H9 (cell line): ENCODE results near the gene TDRD3. TPM values are rescaled to one million over a fixed set of nuclear protein-coding genes. Genes with fewer than 3 reads are reported as not detected.

ENCODE experiments used
- DNase-seq: peaks from one replicate; pipeline ENCODE4 v3.0.0-alpha.2; 2017
- H2AFZ ChIP-seq: one replicate; pipeline ENCODE4 v1.6.1; 2013; ENCODE audit warnings: mild to moderate bottlenecking, low read length, control low read depth, moderate library complexity
- H2AK5ac ChIP-seq: 2 replicates; pipeline ENCODE4 v1.6.1; 2013; ENCODE audit warnings: low read length, control low read depth, mixed read lengths; ENCODE audit not compliant: insufficient read length
- H2BK120ac ChIP-seq: one replicate; pipeline ENCODE4 v1.6.1; 2013; ENCODE audit warnings: low read depth, mild to moderate bottlenecking, low read length, control low read depth, inconsistent platforms; ENCODE audit not compliant: poor library complexity, severe bottlenecking
- H2BK12ac ChIP-seq: 2 replicates; pipeline ENCODE4 v1.6.1; 2013; ENCODE audit warnings: low read length, control low read depth, mixed read lengths, low read depth; ENCODE audit not compliant: insufficient read length
- H2BK15ac ChIP-seq: 2 replicates; pipeline ENCODE4 v1.6.1; 2013; ENCODE audit warnings: low read depth, low read length, control low read depth
- H2BK20ac ChIP-seq: one replicate; pipeline ENCODE4 v1.6.1; 2013; ENCODE audit warnings: low read depth, mild to moderate bottlenecking, low read length, control low read depth, inconsistent platforms; ENCODE audit not compliant: poor library complexity, severe bottlenecking
- H2BK5ac ChIP-seq: 2 replicates; pipeline ENCODE4 v1.6.1; 2013; ENCODE audit warnings: low read length, control low read depth, mixed read lengths; ENCODE audit not compliant: insufficient read length
- H3K14ac ChIP-seq: 2 replicates; pipeline ENCODE4 v1.6.1; 2013; ENCODE audit warnings: low read length, control low read depth; ENCODE audit not compliant: insufficient read depth
- H3K18ac ChIP-seq: 2 replicates; pipeline ENCODE4 v1.6.1; 2013; ENCODE audit warnings: low read depth, mild to moderate bottlenecking, mixed read lengths, low read length, control low read depth; ENCODE audit not compliant: insufficient read length
- H3K23ac ChIP-seq: 2 replicates; pipeline ENCODE4 v1.6.1; 2013; ENCODE audit warnings: low read length, control low read depth, mixed read lengths, low read depth; ENCODE audit not compliant: insufficient read length
- H3K23me2 ChIP-seq: 2 replicates; pipeline ENCODE4 v1.6.1; 2013; ENCODE audit warnings: low read depth, mild to moderate bottlenecking, mixed read lengths, low read length, control low read depth; ENCODE audit not compliant: insufficient read length, poor library complexity, severe bottlenecking
- H3K27ac ChIP-seq: 2 replicates; pipeline ENCODE4 v1.5.1; 2013; ENCODE audit warnings: low read length, control low read depth, mixed read lengths, low read depth; ENCODE audit not compliant: insufficient read length
- H3K27me3 ChIP-seq: 2 replicates; pipeline ENCODE4 v1.6.1; 2013; ENCODE audit warnings: low read length, control low read depth, inconsistent platforms; ENCODE audit not compliant: insufficient read depth
- H3K4ac ChIP-seq: 2 replicates; pipeline ENCODE4 v1.6.1; 2013; ENCODE audit warnings: low read depth, mild to moderate bottlenecking, control low read depth, inconsistent platforms, low read length, moderate library complexity
- H3K4me1 ChIP-seq: 2 replicates; pipeline ENCODE4 v1.6.1; 2013; ENCODE audit warnings: low read length, control low read depth, inconsistent platforms; ENCODE audit not compliant: insufficient read depth
- H3K4me2 ChIP-seq: 2 replicates; pipeline ENCODE4 v1.6.1; 2013; ENCODE audit warnings: low read length, control low read depth, mixed read lengths; ENCODE audit not compliant: insufficient read length, insufficient read depth
- H3K56ac ChIP-seq: 2 replicates; pipeline ENCODE4 v1.6.1; 2013; ENCODE audit warnings: low read depth, mild to moderate bottlenecking, mixed read lengths, low read length, control low read depth; ENCODE audit not compliant: insufficient read length
- H3K79me1 ChIP-seq: 2 replicates; pipeline ENCODE4 v1.6.1; 2013; ENCODE audit warnings: low read depth, mild to moderate bottlenecking, moderate library complexity, low read length, control low read depth, inconsistent platforms; ENCODE audit not compliant: insufficient read depth, poor library complexity, severe bottlenecking
- H3K79me2 ChIP-seq: 2 replicates; pipeline ENCODE4 v1.6.1; 2013; ENCODE audit warnings: low read length, control low read depth, inconsistent platforms; ENCODE audit not compliant: insufficient read depth
- H3K9ac ChIP-seq: 2 replicates; pipeline ENCODE4 v1.6.1; 2013; ENCODE audit warnings: low read length, control low read depth, mixed read lengths; ENCODE audit not compliant: insufficient read length; ENCODE audit errors: extremely low read depth
- H3K9me3 ChIP-seq: one replicate; pipeline ENCODE4 v1.6.1; 2013; ENCODE audit warnings: low read depth, low read length, inconsistent platforms; ENCODE audit not compliant: control insufficient read depth
- H3T11ph ChIP-seq: one replicate; pipeline ENCODE4 v1.6.1; 2013; ENCODE audit warnings: mild to moderate bottlenecking, low read length, control low read depth, inconsistent platforms
- H4K20me1 ChIP-seq: one replicate; pipeline ENCODE4 v1.6.1; 2013; ENCODE audit not compliant: control insufficient read depth, insufficient read length, insufficient read depth
- H4K5ac ChIP-seq: 2 replicates; pipeline ENCODE4 v1.6.1; 2013; ENCODE audit warnings: low read depth, mild to moderate bottlenecking, mixed read lengths, low read length, control low read depth; ENCODE audit not compliant: insufficient read length
- H4K8ac ChIP-seq: replicated peaks from 2 replicates; pipeline ENCODE4 v1.6.1; 2013; ENCODE audit warnings: low read length, control low read depth, mixed read lengths, low read depth; ENCODE audit not compliant: insufficient read length
- H4K91ac ChIP-seq: 2 replicates; pipeline ENCODE4 v1.6.1; 2013; ENCODE audit warnings: low read depth, mild to moderate bottlenecking, moderate library complexity, mixed read lengths, low read length, control low read depth; ENCODE audit not compliant: insufficient read length
- H3K27ac Mint-ChIP-seq, 3 experiments: 2 replicates in 2 of 3; 3 replicates in 1 of 3; pipeline ENCODE4 v1.8.0; 2020 to 2021; ENCODE audit warnings: mixed read lengths in 3 of 3, mild to moderate bottlenecking in 1 of 3, moderate library complexity in 1 of 3
- H3K27me3 Mint-ChIP-seq: 2 replicates; pipeline ENCODE4 v1.8.0; 2021; ENCODE audit warnings: low read depth, mild to moderate bottlenecking, moderate library complexity, mixed read lengths
- H3K36me3 Mint-ChIP-seq, 3 experiments: 2 replicates in 2 of 3; 3 replicates in 1 of 3; pipeline ENCODE4 v1.8.0; 2020 to 2021; ENCODE audit warnings: low read depth in 3 of 3, mixed read lengths in 3 of 3; ENCODE audit not compliant: insufficient read depth in 1 of 3
- H3K4me1 Mint-ChIP-seq, 2 experiments: 2 replicates each; pipeline ENCODE4 v1.8.0; 2020; ENCODE audit warnings: mixed read lengths in 2 of 2
- H3K4me3 Mint-ChIP-seq, 2 experiments: 2 replicates in 1 of 2; 3 replicates in 1 of 2; pipeline ENCODE4 v1.8.0; 2020 to 2021; ENCODE audit warnings: mild to moderate bottlenecking in 2 of 2, mixed read lengths in 2 of 2, moderate library complexity in 1 of 2
- H3K9me3 Mint-ChIP-seq, 2 experiments: 2 replicates in 1 of 2; 3 replicates in 1 of 2; pipeline ENCODE4 v1.8.0; 2020; ENCODE audit warnings: mild to moderate bottlenecking in 2 of 2, mixed read lengths in 2 of 2, moderate library complexity in 1 of 2
- CTCF ChIP-seq: fragments of 200-600 bp; sonication (generic); conservative IDR thresholded peaks from 3 replicates; pipeline ENCODE4 v1.8.0; 2021; ENCODE audit warnings: antibody characterized with exemption, mild to moderate bottlenecking
- WGBS: extraction: QIAGEN DNeasy Blood & Tissue Kit; methylation state at CpG from one replicate; pipeline ENCODE4 v1.1.7; 2013; ENCODE audit warnings: missing lambda C conversion rate, low lambda C conversion rate, mixed read lengths; ENCODE audit not compliant: insufficient read length; ENCODE audit errors: extremely low coverage; 5-methylcytosine and 5-hydroxymethylcytosine counted together
- total RNA-seq: library from RNA; stranded (reverse); gene quantifications from 2 replicates; pipeline ENCODE4 v1.2.1, GENCODE V29; 2021

Gene TDRD3
- total RNA-seq, 1 experiment from 2014 or later = 16.1 TPM

- H3K27me3 ChIP-seq = no peaks in the 10 kb centered on the region
- H4K8ac ChIP-seq = no peak overlapping the region
- no peak overlapping the region for H2BK120ac ChIP-seq
- no peaks in the 10 kb centered on the region for H3K9me3 ChIP-seq
- no peak for DNase-seq
- no peak overlapping the region for H3K27ac Mint-ChIP-seq
- no peak overlapping the region for H3K56ac ChIP-seq
- no peak overlapping the region for H2AK5ac ChIP-seq
- H3K4me1 Mint-ChIP-seq = no peaks in the 10 kb centered on the region
- H4K20me1 ChIP-seq = no peaks in the 10 kb centered on the region
- H2BK5ac ChIP-seq = no peak overlapping the region
- no peak overlapping the region for H2BK20ac ChIP-seq
- H3K27ac ChIP-seq = no peak overlapping the region
- H3T11ph ChIP-seq = no peak overlapping the region
- H3K9ac ChIP-seq = no peak overlapping the region
- no peak overlapping the region for H3K4ac ChIP-seq
- H3K79me1 ChIP-seq = no peaks in the 10 kb centered on the region
- H3K23me2 ChIP-seq = no peaks in the 10 kb centered on the region
- H3K4me3 Mint-ChIP-seq = no peak overlapping the region
- H3K9me3 Mint-ChIP-seq = peaks cover 0 to 2% of the 10 kb centered on the region in 2 experiments; a peak in 1 of 5 replicates
- no peak overlapping the region for H3K18ac ChIP-seq
- WGBS = no CpG with 5 or more reads among the region's 7 CpGs
- H3K27me3 Mint-ChIP-seq = no peaks in the 10 kb centered on the region
- H2BK12ac ChIP-seq = no peak overlapping the region
- no peak overlapping the region for H4K91ac ChIP-seq
- H3K4me1 ChIP-seq = no peaks in the 10 kb centered on the region
- no peak overlapping the region for H2BK15ac ChIP-seq
- H3K36me3 Mint-ChIP-seq = no peaks in the 10 kb centered on the region; a peak in 1 of 7 replicates
- H3K23ac ChIP-seq = no peak overlapping the region
- H3K79me2 ChIP-seq = no peaks in the 10 kb centered on the region
- H4K5ac ChIP-seq = no peak overlapping the region
- H3K4me2 ChIP-seq = no peak overlapping the region
- H2AFZ ChIP-seq = no peak overlapping the region
- no peak for TF ChIP-seq CTCF
- H3K14ac ChIP-seq = no peak overlapping the region
Measured at GRCh38 chr13:60370343-60370742, 26.7 kb upstream of the TDRD3 start.
